Fibroblast of gingiva (primary cell): Measurements from ENCODE around the gene ANO6.

Experiments
- DNase-seq: peaks from one replicate; pipeline ENCODE4 v3.0.0-alpha.2; 2011; ENCODE audit warnings: low read depth

Gene ANO6

GRCh38 chr12:45458854-45459807 is 243.2 kb downstream of the ANO6 start:
- DNase-seq, result peak; percentile 90

- no peak for DNase-seq
These were observed 246.6 kb downstream of the ANO6 start for GRCh38 chr12:45462506-45462905.

- no peak for DNase-seq
These were observed 248.8 kb downstream of the ANO6 start for GRCh38 chr12:45464699-45465098.

GRCh38 chr12:45468751-45469615 is 253.1 kb downstream of the ANO6 start:
- no peak for DNase-seq

- DNase-seq, result no peak
These were observed 254.0 kb downstream of the ANO6 start for GRCh38 chr12:45469902-45470301.

- no peak for DNase-seq
These were observed 257.7 kb downstream of the ANO6 start for GRCh38 chr12:45473636-45474035.

- DNase-seq, result no peak
These were observed 259.7 kb downstream of the ANO6 start for GRCh38 chr12:45475594-45475993.

GRCh38 chr12:45477526-45477925 is 261.6 kb downstream of the ANO6 start:
- DNase-seq, result peak; percentile 84

GRCh38 chr12:45478931-45479330 is 263.0 kb downstream of the ANO6 start:
- no peak for DNase-seq

GRCh38 chr12:45481746-45482145 is 265.9 kb downstream of the ANO6 start:
- no peak for DNase-seq

GRCh38 chr12:45483571-45483970 is 267.7 kb downstream of the ANO6 start:
- DNase-seq, result peak; percentile 63
